ENCODE measurements around the gene SPAG4. TPM values are rescaled to one million over a fixed set of nuclear protein-coding genes. Genes with fewer than 3 reads are reported as not detected.

Gene SPAG4
- polyA plus RNA-seq, 3 donors = 0.12 to 0.51 TPM; not detected in 1

- Histone ChIP-seq H3K4me1 (ENCODE audit: control insufficient read depth in 1 of 2, insufficient read depth in 2 of 2, low read length in 2 of 2) (peaks cover 32 to 35% of the 10 kb centered on the region in 2 donors), H3K9ac (ENCODE audit: insufficient read depth, low read length, poor library complexity, severe bottlenecking) (no peak overlapping the region), H3K4me3 (replicated peaks in 1 of 3; ENCODE audit: low read depth in 2 of 3, low read length in 3 of 3) (no peak overlapping the region), H3K36me3 (replicated peaks in 1 of 2; ENCODE audit: control insufficient read depth in 1 of 2, insufficient read depth in 2 of 2, low read length in 2 of 2) (peaks cover 12 to 24% of the 10 kb centered on the region in 2 donors), H3K4me2 (replicated peaks; ENCODE audit: extremely low read depth, low read length, poor library complexity, severe bottlenecking) (no peak overlapping the region), H2AFZ (ENCODE audit: insufficient read depth, low read depth, low read length, poor library complexity, severe bottlenecking) (no peak overlapping the region), H3K27ac (ENCODE audit: low read depth in 1 of 2, low read length in 2 of 2) (no peak overlapping the region), H3K79me2 (ENCODE audit: insufficient read depth, low read length) (no peaks in the 10 kb centered on the region), H3K9me3 (replicated peaks in 1 of 2; ENCODE audit: control insufficient read depth in 1 of 2, insufficient read depth in 1 of 2, low read length in 2 of 2) (peaks cover 0 to 5% of the 10 kb centered on the region in 2 donors), H4K20me1 (ENCODE audit: insufficient read depth, low read length) (no peaks in the 10 kb centered on the region), H3K27me3 (ENCODE audit: control insufficient read depth in 2 of 2, insufficient read depth in 2 of 2, low read length in 2 of 2) (peaks cover 16 to 32% of the 10 kb centered on the region in 2 donors)
- peaks cover 19 to 39% of the 10 kb centered on the region in 2 donors for H3K36me3 Mint-ChIP-seq
- DNase-seq = no peak
- H3K4me3 Mint-ChIP-seq = no peak overlapping the region
- peaks cover 0 to 10% (median 4%) of the 10 kb centered on the region in 7 donors for H3K9me3 Mint-ChIP-seq
- WGBS (ENCODE audit: insufficient coverage) = no CpG with 5 or more reads among the region's 2 CpGs
- peaks cover 31% of the 10 kb centered on the region for H3K4me1 Mint-ChIP-seq
- peak overlapping the region in 1 of 7 donors; percentile 6 for H3K27ac Mint-ChIP-seq
- TF ChIP-seq CTCF (IDR thresholded peaks at IDR 0.05) = no peak
- peaks cover 35 to 42% (median 39%) of the 10 kb centered on the region in 3 donors for H3K27me3 Mint-ChIP-seq (ENCODE audit: low read depth in 3 of 3)
- intact Hi-C loops (cut with micrococcal nuclease) = no loop called here
These were observed 5.9 kb downstream of the SPAG4 start for GRCh38 chr20:35621560-35621946.

- intact Hi-C loops (cut with micrococcal nuclease) = no loop called here
- H3K27me3 Mint-ChIP-seq (ENCODE audit: low read depth in 3 of 3) = peaks cover 0 to 4% (median 1%) of the 10 kb centered on the region in 3 donors
- peak overlapping the region in 2 of 7 donors; percentile 27 to 84 for H3K27ac Mint-ChIP-seq
- TF ChIP-seq CTCF (IDR thresholded peaks at IDR 0.05) = no peak
- H3K36me3 ChIP-seq (replicated peaks in 1 of 2; ENCODE audit: control insufficient read depth in 1 of 2, insufficient read depth in 2 of 2, low read length in 2 of 2) = peaks cover 35 to 55% of the 10 kb centered on the region in 2 donors
- no peak overlapping the region for H2AFZ ChIP-seq (ENCODE audit: insufficient read depth, low read depth, low read length, poor library complexity, severe bottlenecking)
- peaks cover 11% of the 10 kb centered on the region in 2 donors for H3K4me1 ChIP-seq (ENCODE audit: control insufficient read depth in 1 of 2, insufficient read depth in 2 of 2, low read length in 2 of 2)
- no peak overlapping the region for H3K4me3 ChIP-seq (replicated peaks in 1 of 3; ENCODE audit: low read depth in 2 of 3, low read length in 3 of 3)
- H3K4me2 ChIP-seq (replicated peaks; ENCODE audit: extremely low read depth, low read length, poor library complexity, severe bottlenecking) = no peak overlapping the region
- peaks cover 42 to 72% of the 10 kb centered on the region in 2 donors for H3K36me3 Mint-ChIP-seq
- no peak for DNase-seq
- H3K9me3 Mint-ChIP-seq = no peaks in the 10 kb centered on the region
- no peak overlapping the region for H3K27ac ChIP-seq (ENCODE audit: low read depth in 1 of 2, low read length in 2 of 2)
- H3K27me3 ChIP-seq (ENCODE audit: control insufficient read depth in 2 of 2, insufficient read depth in 2 of 2, low read length in 2 of 2) = no peaks in the 10 kb centered on the region
- 95% methylated on average over 4 of the region's 6 CpGs for WGBS (ENCODE audit: insufficient coverage)
- peaks cover 14% of the 10 kb centered on the region for H3K4me1 Mint-ChIP-seq
- no peaks in the 10 kb centered on the region for H3K9me3 ChIP-seq (replicated peaks in 1 of 2; ENCODE audit: control insufficient read depth in 1 of 2, insufficient read depth in 1 of 2, low read length in 2 of 2)
- H3K4me3 Mint-ChIP-seq = no peak overlapping the region
- H3K9ac ChIP-seq (ENCODE audit: insufficient read depth, low read length, poor library complexity, severe bottlenecking) = no peak overlapping the region
- no peaks in the 10 kb centered on the region for H3K79me2 ChIP-seq (ENCODE audit: insufficient read depth, low read length)
- peaks cover 4% of the 10 kb centered on the region for H4K20me1 ChIP-seq (ENCODE audit: insufficient read depth, low read length)
These were observed 10.2 kb downstream of the SPAG4 start for GRCh38 chr20:35625584-35626385.
